RWPE2 (cell line): ENCODE measurements around the gene FOXD4.
"Not testable (repeated sequence)": the region's sequence is repeated elsewhere in the genome, so short reads cannot be mapped to it uniquely, and the experiment has no call there.

Experiments
- ATAC-seq: fragments of 200-7000 bp; cut with Tn5 transposase; 3 replicates; pipeline ENCODE4 v1.9.1; 2021; ENCODE audit warnings: low read depth
- DNase-seq: peaks from one replicate; pipeline ENCODE4 v3.0.0-alpha.2; 2020; ENCODE audit warnings: low spot score
- H3K27ac ChIP-seq: fragments of 450-650 bp; 2 replicates; pipeline ENCODE4 v1.5.1; 2017; ENCODE audit warnings: mild to moderate bottlenecking; ENCODE audit not compliant: poor library complexity, severe bottlenecking
- H3K27me3 ChIP-seq: fragments of 250-450 bp; sonication (Bioruptor Pico); 2 replicates; pipeline ENCODE4 v1.5.1; 2021; ENCODE audit warnings: mild to moderate bottlenecking, moderate library complexity; ENCODE audit not compliant: insufficient read depth, poor library complexity, severe bottlenecking
- H3K36me3 ChIP-seq: fragments of 250-450 bp; sonication (Bioruptor Pico); 2 replicates; pipeline ENCODE4 v1.5.1; 2020; ENCODE audit warnings: low read depth, mild to moderate bottlenecking, moderate library complexity
- H3K4me1 ChIP-seq: fragments of 250-450 bp; sonication (Bioruptor Pico); 2 replicates; pipeline ENCODE4 v1.5.1; 2021; ENCODE audit warnings: mild to moderate bottlenecking, moderate library complexity; ENCODE audit not compliant: insufficient read depth, poor library complexity, severe bottlenecking
- H3K4me3 ChIP-seq: fragments of 250-450 bp; sonication (Bioruptor Pico); 2 replicates; pipeline ENCODE4 v1.5.1; 2021; ENCODE audit warnings: mild to moderate bottlenecking, moderate library complexity; ENCODE audit not compliant: severe bottlenecking
- H3K9me3 ChIP-seq: fragments of 250-450 bp; sonication (Bioruptor Pico); 2 replicates; pipeline ENCODE4 v1.5.1; 2021; ENCODE audit warnings: mild to moderate bottlenecking, moderate library complexity; ENCODE audit not compliant: severe bottlenecking

FOXD4 gene

DNA sequence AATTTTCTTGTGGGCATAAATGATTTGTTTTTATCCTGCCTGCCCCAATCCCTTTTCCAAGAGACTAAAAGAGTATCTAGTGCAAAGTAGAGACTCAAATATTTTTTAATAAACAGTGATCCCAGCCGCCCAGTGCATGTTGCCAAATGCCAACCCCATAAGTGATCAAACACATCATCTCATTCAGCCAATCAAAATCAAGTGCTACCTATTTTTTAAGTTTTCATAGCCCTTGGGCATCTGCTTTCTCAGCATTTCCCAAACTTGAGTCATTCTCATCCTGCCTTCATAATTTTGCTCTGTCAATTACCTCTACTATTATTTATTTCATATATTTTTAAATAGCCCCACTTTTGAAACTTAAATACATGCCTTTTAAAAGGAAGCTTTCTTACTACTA, 27.4 kb downstream of the FOXD4 start:
- not testable (repeated sequence) for DNase-seq, H3K36me3 ChIP-seq, H3K9me3 ChIP-seq, H3K27me3 ChIP-seq, H3K4me1 ChIP-seq, H3K4me3 ChIP-seq, H3K27ac ChIP-seq
- peak; percentile 72 for ATAC-seq

DNA sequence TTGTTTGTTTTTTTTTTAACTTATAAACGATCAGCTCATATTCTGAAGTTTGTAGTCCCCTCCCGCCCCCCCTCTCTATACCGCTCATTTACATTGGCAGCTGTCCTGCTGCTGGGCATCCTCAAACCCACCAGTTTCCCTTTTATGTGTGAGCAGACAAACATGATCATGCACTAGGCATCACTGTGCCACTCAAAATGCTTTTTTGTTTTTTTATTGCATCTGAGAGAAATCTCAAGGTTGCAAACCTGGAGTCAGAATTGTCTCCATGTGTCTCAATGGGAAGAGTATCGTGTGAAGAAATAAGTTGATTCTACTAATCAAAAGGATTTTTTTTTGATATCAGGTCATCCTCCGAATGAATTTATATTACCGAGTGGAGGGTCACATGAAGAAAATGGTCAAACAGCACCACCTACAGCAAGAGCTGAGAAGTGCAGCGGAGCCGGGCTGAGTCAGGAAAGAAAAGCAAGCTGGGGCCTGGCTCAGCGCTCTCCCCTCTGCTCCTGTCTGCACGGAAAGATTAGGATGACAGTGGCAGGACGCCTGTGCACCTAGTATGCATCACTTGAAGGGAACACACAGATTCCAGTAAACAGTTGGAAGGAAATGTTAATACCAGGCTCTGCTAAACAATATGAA, 29.7 kb downstream of the FOXD4 start:
- not testable (repeated sequence) for H3K27me3 ChIP-seq, H3K9me3 ChIP-seq, H3K4me3 ChIP-seq, H3K27ac ChIP-seq, DNase-seq, H3K36me3 ChIP-seq, H3K4me1 ChIP-seq
- peak; percentile 80 for ATAC-seq

GRCh38 chr9:87860-88259, 30.4 kb downstream of the FOXD4 start:
- not testable (repeated sequence) for ATAC-seq, H3K9me3 ChIP-seq

DNA sequence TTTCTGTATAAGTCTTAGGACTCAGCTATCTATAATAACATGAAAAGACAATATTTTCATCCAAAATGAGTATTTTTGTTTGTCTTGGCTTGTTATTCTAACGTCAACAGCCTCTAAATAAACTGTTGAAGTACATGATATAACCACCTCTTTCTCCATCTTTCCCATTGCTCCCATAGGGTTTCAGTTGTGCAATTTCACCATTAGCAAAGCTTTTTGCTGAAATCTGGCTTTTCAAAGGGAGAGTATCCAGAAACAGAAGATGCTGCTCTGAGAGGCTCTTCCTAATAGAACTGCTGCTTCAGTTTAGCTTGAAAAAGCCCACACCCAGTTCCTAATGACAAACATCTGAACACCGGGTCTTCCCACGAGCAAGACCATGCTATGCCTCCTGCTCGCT, 31.1 kb downstream of the FOXD4 start:
- H3K9me3 ChIP-seq, ATAC-seq, H3K36me3 ChIP-seq, H3K27ac ChIP-seq, DNase-seq, H3K4me3 ChIP-seq, H3K27me3 ChIP-seq, H3K4me1 ChIP-seq: not testable (repeated sequence)

More at GRCh38 chr9:87860-88259, 30.4 kb downstream of the FOXD4 start:
- not testable (repeated sequence) for H3K4me1 ChIP-seq, DNase-seq, H3K27me3 ChIP-seq, H3K4me3 ChIP-seq, H3K27ac ChIP-seq, H3K36me3 ChIP-seq

DNA sequence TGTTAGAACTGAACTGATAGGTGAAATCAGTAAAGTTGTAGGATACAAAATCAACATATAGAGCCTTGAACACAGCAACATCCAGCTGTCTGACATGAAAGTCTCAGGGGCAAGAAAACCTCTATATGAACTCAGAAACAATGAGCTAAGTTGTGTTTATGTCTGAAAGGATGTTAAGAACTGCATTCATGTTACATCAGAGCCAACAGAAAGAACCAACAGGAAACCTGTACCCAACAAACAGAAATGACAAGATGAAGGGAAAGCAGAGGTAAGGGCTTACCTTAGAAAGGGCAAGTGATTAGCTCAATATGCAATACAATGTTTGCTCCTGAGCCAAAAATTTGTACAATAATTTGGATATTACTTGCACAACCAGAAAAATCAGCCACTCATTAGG, 31.5 kb downstream of the FOXD4 start:
- not testable (repeated sequence) for H3K27me3 ChIP-seq, H3K4me3 ChIP-seq, H3K4me1 ChIP-seq, H3K36me3 ChIP-seq, ATAC-seq, DNase-seq, H3K27ac ChIP-seq, H3K9me3 ChIP-seq

DNA sequence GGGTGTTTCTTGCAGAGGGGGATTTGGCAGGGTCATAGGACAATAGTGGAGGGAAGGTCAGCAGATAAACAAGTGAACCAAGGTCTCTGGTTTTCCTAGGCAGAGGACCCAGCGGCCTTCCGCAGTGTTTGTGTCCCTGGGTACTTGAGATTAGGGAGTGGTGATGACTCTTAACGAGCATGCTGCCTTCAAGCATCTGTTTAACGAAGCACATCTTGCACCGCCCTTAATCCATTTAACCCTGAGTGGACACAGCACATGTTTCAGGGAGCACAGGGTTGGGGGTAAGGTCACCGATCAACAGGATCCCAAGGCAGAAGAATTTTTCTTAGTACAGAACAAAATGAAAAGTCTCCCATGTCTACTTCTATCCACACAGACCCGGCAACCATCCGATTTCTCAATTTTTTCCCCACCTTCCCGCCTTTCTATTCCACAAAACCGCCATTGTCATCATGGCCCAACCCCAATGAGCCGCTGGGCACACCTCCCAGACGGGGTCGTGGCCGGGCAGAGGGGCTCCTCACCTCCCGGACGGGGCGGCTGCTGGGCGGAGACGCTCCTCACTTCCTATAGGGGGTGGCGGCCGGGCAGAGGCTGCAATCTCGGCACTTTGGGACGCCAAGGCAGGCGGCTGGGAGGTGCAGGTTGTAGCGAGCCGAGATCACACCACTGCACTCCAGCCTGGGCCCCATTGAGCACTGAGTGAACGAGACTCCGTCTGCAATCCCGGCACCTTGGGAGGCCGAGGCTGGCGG, 35.1 kb downstream of the FOXD4 start:
- not testable (repeated sequence) for H3K36me3 ChIP-seq, H3K4me1 ChIP-seq, H3K9me3 ChIP-seq, H3K27me3 ChIP-seq, ATAC-seq, DNase-seq, H3K4me3 ChIP-seq, H3K27ac ChIP-seq

GRCh38 chr9:78333-78732, 39.9 kb downstream of the FOXD4 start:
- H3K27me3 ChIP-seq, H3K9me3 ChIP-seq, H3K36me3 ChIP-seq, H3K4me3 ChIP-seq, H3K4me1 ChIP-seq, DNase-seq, H3K27ac ChIP-seq: not testable (repeated sequence)
- peak; percentile 35; the same call in 1 of the 3 replicates for ATAC-seq

DNA sequence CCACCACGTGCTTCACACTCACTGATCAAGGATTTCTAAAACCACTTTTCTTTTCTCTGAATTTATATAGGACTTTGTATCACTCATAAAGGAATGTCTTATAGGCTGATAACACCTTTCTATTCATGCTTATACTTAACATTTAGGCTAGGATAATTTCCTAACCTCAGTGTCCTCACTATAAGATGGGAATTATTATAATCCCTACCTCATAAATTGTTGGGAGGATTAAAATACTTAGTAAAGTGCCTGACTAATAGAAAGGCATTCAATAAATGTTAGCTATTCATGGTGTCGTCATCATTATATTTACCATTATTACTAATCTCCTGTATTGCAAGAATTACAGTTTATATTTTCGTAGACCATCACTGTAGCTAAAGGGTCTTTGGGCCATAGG, 41.8 kb downstream of the FOXD4 start:
- H3K9me3 ChIP-seq, H3K27ac ChIP-seq, H3K27me3 ChIP-seq, H3K4me1 ChIP-seq, H3K4me3 ChIP-seq, H3K36me3 ChIP-seq, DNase-seq: not testable (repeated sequence)
- ATAC-seq: peak; percentile 71

DNA sequence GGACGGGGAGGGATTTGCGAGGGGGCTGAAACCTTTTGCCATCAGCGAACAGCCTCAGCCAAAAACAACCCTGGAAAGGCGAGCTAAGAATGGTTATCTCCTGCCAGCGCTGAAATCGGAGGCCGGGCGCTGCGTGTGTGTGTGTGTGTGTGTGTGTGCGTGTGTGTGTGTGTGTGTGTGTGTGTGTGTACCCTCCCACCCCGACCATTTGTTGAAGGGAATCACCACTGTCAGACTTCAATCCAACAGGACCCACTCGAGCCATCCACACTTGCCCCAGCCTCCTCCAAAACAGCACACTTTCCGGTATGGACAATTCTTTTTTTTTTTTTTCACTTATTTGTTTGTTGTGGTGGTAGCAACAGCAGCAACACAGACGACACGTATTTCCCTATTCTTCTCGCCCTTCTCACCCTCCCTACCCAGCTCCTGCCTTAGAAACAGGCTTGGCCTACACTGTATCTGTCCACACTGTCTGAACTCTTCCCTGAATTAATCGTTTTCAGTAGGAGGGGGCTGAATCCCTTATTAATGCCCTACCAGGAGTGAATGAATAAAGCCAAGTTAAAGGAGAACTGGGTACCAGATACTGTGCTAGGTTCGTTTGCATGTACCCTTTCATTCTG, 44.2 kb downstream of the FOXD4 start:
- DNase-seq, H3K36me3 ChIP-seq, H3K27ac ChIP-seq, H3K4me1 ChIP-seq, H3K9me3 ChIP-seq, H3K4me3 ChIP-seq, ATAC-seq, H3K27me3 ChIP-seq: not testable (repeated sequence)

DNA sequence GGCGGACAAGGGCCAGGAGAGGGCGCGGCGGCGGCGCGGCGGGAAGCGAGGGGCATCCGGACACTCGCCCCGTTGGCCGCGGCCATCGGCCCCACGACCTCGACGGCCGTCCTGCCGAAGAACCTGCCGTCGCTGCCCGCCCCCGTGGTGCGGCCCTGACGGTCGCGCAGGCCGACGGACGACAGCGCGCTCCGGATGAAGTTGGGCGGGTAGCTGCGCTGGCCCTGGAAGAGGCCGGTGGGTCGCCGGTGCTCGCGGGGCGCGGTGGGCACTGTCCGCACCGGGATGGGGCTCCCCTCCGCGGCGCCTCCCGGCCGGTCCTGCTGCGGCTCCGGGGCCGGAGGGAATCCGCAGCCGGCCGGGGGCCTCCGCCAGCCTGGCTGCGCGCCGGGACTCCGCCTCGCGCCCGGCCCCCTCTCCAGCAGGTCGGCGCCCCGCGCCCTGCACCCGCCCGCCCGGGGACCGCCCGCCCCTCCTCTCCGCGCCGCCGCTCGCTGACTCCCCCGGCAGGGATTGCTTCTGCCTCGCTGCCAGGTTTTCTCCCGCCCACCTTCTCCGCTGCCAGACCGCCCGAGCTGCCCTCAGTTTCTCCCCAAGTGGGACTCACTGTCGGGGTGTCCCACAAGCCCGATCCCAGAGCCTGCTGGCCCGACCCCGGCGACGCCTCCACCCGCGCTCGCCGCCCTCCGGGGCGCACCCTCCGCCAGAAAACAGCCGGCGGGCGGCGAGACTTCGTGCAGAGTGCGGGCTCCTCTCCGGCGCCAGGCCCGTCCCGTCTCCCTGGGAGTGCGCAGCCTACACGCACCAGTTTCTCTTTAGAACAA, 44.9 kb downstream of the FOXD4 start:
- H3K9me3 ChIP-seq, H3K27me3 ChIP-seq, H3K36me3 ChIP-seq, H3K27ac ChIP-seq, DNase-seq, H3K4me1 ChIP-seq: not testable (repeated sequence)
- peak; percentile 28 for ATAC-seq
- H3K4me3 ChIP-seq: peak overlapping the region; percentile 27
